Fibroblast of the aortic adventitia (primary cell): Measurements from ENCODE around the gene AFF3. TPM values are rescaled to one million over a fixed set of nuclear protein-coding genes. Genes with fewer than 3 reads are reported as not detected.

Experiments
- DNase-seq: peaks from one replicate; pipeline ENCODE4 v3.0.0-alpha.2; 2010; ENCODE audit warnings: low read depth
- H3K4me3 ChIP-seq: 2 replicates; pipeline ENCODE4 v1.5.1; 2011; ENCODE audit warnings: low read depth, mild to moderate bottlenecking, control low read depth, low read length, moderate library complexity
- total RNA-seq: library from RNA; depleted of rRNA; stranded (reverse); fragments of >200 nt; gene quantifications from 2 replicates; pipeline ENCODE4 v1.2.3, GENCODE V29; 2012; ENCODE audit warnings: low replicate concordance
- TF ChIP-seq, protein P1 (sequence below): IDR thresholded peaks from 2 replicates; pipeline ENCODE4 v1.5.1; 2011; ENCODE audit warnings: mild to moderate bottlenecking, low read length, control low read depth, inconsistent platforms; ENCODE audit not compliant: insufficient read depth

Gene AFF3
- total RNA-seq, 1 donor, result 4.2 TPM

DNA sequence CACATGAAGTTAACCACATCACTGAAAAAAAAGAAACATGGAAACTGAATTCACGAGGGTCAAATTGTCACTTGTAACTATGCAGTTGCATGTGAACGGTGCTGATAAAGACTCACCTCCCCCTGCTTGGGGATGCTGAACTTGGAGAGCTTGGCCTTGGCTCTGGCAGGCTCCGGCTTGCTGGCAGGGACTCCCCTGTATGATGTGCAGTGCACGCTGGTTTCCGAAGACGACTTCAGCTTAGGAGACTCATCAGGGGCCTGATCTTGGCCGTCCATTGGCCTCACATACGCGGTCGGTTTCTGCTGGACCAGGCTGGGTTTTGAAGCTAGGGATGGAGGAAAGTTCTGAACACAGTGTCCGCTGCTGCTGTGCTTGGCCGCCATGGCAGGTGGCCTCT lies 135.9 kb downstream of the AFF3 start:
- TF ChIP-seq, protein P1, sequence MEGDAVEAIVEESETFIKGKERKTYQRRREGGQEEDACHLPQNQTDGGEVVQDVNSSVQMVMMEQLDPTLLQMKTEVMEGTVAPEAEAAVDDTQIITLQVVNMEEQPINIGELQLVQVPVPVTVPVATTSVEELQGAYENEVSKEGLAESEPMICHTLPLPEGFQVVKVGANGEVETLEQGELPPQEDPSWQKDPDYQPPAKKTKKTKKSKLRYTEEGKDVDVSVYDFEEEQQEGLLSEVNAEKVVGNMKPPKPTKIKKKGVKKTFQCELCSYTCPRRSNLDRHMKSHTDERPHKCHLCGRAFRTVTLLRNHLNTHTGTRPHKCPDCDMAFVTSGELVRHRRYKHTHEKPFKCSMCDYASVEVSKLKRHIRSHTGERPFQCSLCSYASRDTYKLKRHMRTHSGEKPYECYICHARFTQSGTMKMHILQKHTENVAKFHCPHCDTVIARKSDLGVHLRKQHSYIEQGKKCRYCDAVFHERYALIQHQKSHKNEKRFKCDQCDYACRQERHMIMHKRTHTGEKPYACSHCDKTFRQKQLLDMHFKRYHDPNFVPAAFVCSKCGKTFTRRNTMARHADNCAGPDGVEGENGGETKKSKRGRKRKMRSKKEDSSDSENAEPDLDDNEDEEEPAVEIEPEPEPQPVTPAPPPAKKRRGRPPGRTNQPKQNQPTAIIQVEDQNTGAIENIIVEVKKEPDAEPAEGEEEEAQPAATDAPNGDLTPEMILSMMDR, result no peak
- H3K4me3 ChIP-seq, result no peak overlapping the region
- DNase-seq, result no peak

DNA sequence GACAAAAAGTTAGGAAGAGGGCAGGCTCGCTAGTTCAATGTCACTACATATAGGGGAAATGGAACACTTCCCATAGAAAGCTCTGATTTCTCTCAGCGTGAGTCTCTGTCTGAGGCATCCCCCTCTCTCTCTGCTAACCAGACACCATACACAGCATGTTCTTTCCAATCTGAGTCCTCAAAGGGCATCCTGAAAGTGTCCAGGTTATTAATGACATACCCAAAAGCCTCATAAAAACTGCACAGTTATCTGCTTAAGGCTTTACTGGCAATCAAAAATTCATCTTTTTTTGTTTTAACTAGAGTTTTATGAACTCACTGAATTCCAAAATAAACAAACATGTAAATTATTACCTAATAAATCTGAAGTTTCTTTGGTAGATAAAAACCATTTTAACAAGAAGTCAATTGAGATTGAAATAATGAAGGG lies 137.4 kb downstream of the AFF3 start:
- TF ChIP-seq, protein P1, result no peak
- no peak overlapping the region for H3K4me3 ChIP-seq
- no peak for DNase-seq

DNA sequence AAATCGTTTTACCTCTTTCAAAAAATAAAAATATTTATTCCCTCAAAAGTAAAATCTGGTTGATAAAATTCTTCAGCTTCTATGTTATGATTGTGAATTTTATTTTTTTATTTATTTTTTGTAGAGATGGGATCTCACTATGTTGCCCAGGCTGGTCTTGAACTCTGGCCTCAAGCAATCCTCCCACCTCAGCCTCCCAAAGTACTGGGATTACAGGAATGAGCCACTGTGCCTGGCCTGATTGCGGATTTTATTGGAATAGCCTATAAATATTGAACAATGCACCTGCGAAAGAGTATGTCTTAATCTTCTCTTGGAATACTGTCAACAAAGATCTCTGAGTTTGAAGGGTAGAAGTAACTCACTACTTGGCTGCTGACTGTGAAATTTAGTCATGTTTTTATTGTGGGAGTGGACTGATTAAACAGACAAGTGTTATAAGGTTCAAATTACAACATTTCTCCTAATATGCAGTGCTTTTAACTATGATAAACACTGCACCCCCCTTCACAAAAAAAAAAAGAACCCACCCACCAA lies 138.0 kb downstream of the AFF3 start:
- no peak for DNase-seq
- TF ChIP-seq, protein P1, result no peak
- no peak overlapping the region for H3K4me3 ChIP-seq

DNA sequence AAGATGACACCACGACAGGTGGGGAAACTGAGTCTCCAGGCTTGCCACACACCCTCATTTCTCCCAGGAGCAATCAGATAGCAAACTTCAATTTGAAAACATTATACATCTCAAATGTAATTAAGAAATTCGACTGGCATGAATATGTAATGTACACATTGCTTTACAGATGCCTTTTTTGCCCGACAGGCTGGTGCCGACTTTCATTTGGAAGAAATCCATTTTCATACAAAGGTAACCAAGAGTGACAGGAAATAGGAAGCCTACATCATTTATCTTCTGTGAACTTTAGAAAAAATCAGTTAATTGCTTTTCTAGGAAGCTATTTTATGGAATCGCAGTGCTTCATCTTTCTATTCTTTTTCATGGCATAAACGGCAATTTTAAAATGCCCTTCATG lies 140.3 kb downstream of the AFF3 start:
- TF ChIP-seq, protein P1, result no peak
- no peak for DNase-seq
- no peak overlapping the region for H3K4me3 ChIP-seq

DNA sequence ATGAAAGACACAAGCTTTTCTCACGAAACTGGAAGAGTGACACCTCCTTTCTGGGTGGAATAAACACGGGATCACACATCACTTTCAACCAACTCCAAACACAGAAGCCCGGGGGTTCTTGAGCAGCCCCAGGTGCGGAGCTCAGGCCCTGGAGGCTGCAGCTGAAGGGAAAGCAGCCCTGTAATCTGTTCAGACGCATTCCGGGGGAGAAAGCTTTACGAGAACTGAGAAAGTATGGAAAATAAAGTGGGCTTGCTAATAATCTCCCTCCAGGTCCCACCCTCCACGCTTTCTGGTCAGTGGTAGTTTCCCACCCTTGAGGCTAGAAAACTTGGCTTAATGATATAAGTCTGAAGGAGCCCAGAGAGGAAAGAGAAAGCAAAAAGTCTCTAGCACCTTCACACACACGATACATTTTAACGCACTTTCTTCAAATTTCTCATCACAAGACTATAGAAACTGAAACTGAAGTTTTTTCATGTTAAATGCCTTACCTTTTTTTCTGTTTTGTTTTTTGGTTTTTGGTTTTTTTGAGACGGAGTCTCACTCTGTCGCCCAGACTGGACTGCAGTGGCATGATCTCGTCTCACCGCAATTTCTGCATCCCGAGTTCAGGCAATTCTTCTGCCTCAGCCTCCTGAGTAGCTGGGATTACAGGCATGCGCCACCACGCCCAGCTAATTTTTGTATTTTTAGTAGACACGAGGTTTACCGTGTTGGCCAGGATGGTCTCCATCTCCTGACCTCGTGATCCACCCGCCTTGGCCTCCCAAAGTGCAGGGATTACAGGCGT lies 141.3 kb downstream of the AFF3 start:
- TF ChIP-seq, protein P1, result no peak
- no peak for DNase-seq
- H3K4me3 ChIP-seq, result no peak overlapping the region

DNA sequence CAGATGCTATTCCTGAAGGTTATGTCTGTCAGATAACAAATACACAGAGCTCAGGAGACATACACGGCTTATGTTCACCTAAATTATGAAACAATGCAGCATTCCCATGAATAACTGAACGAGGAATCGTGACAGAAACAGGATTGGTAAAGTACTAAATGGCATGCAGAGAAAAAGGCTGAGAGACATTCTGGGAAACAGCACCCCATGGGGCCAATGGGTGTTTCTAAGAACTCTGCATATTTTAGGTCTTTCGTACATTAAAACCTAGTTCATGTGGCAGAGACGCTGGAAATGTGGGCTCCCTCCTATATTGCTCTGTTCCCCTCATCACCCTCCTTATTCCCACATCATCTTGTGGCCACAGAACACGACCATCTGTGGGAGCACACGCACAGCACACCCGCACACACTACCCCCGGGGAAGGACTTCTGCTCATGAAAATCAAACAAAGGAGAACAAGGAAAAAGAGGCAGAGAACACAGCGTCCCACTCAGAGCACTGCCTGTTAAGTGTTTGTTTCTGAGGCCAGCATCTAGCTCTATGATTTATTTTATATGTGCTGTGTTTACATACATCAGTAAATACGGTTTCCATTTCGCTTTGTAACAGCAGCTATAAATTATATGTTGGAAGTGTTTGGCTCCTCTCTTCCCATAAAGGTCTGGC lies 143.6 kb downstream of the AFF3 start:
- no peak for DNase-seq
- TF ChIP-seq, protein P1, result no peak
- H3K4me3 ChIP-seq, result no peak overlapping the region
